T47D (cell line): ENCODE measurements around the gene TNS3.

ENCODE experiments used
- DNase-seq, 2 experiments: peaks; one replicate each; pipeline versions ENCODE4 v3.0.0 to v3.0.0-alpha.2; 2011 to 2012; ENCODE audit warnings: low read depth in 1 of 2, low spot score in 1 of 2
- JUND ChIP-seq: IDR thresholded peaks from 2 replicates; pipeline ENCODE4 v1.6.1; 2012; ENCODE audit warnings: low read depth
- in situ Hi-C: cut with HindIII; loops from 2 replicates; pipeline ENCODE4 v1.10.0; 2016; ENCODE audit warnings: low sequenced_read_pairs, low pct_unique_long_range_greater_than_20kb

TNS3 gene

GRCh38 chr7:47355684-47356083 lies 226.2 kb downstream of the TNS3 start:
- TF ChIP-seq JUND, result no peak
- no peak for DNase-seq
- in situ Hi-C loops, result no loop called here

GRCh38 chr7:47354831-47355541 lies 226.9 kb downstream of the TNS3 start:
- TF ChIP-seq JUND, result no peak
- in situ Hi-C loops, result no loop called here
- no peak for DNase-seq

- no peak for DNase-seq
- in situ Hi-C loops, result no loop called here
- no peak for TF ChIP-seq JUND
Measured at GRCh38 chr7:47354071-47354470, 227.8 kb downstream of the TNS3 start.

- DNase-seq, result no peak
- no peak for TF ChIP-seq JUND
- in situ Hi-C loops, result no loop called here
Measured at GRCh38 chr7:47352394-47352968, 229.4 kb downstream of the TNS3 start.

GRCh38 chr7:47351233-47352154 lies 230.4 kb downstream of the TNS3 start:
- in situ Hi-C loops, result no loop called here
- no peak for DNase-seq
- no peak for TF ChIP-seq JUND

- in situ Hi-C loops, result no loop called here
- DNase-seq, result no peak
- TF ChIP-seq JUND, result no peak
Measured at GRCh38 chr7:47350425-47350824, 231.5 kb downstream of the TNS3 start.

- DNase-seq, result no peak
- in situ Hi-C loops, result no loop called here
- no peak for TF ChIP-seq JUND
Measured at GRCh38 chr7:47349401-47349800, 232.5 kb downstream of the TNS3 start.

GRCh38 chr7:47347816-47348385 lies 234.0 kb downstream of the TNS3 start:
- no peak for DNase-seq
- in situ Hi-C loops, result no loop called here
- no peak for TF ChIP-seq JUND

- no peak for DNase-seq
- TF ChIP-seq JUND, result no peak
- in situ Hi-C loops, result no loop called here
Measured at GRCh38 chr7:47347346-47347745, 234.6 kb downstream of the TNS3 start.

GRCh38 chr7:47346377-47346914 lies 235.5 kb downstream of the TNS3 start:
- in situ Hi-C loops, result no loop called here
- DNase-seq, result no peak
- TF ChIP-seq JUND, result no peak

- no peak for TF ChIP-seq JUND
- in situ Hi-C loops, result no loop called here
- no peak for DNase-seq
Measured at GRCh38 chr7:47345857-47346298, 236.0 kb downstream of the TNS3 start.

GRCh38 chr7:47344171-47344955 lies 237.5 kb downstream of the TNS3 start:
- in situ Hi-C loops, result no loop called here
- DNase-seq, result no peak
- no peak for TF ChIP-seq JUND
